Fibroblast of skin of left quadriceps (primary cell): ENCODE data around the gene NEGR1.

Source experiments
- DNase-seq, 2 experiments: peaks; one replicate each; pipeline ENCODE4 v3.0.0-alpha.2; 2013; ENCODE audit warnings: low read depth in 2 of 2

The NEGR1 gene

GRCh38 chr1:71566413-71566812 is 715.9 kb downstream of the NEGR1 start:
- DNase-seq, result no peak

GRCh38 chr1:71565831-71566230 is 716.5 kb downstream of the NEGR1 start:
- DNase-seq, result no peak

- peak in 1 of 2 experiments; percentile 9 for DNase-seq
Observed at GRCh38 chr1:71565262-71565661, 717.1 kb downstream of the NEGR1 start.

- no peak for DNase-seq
Observed at GRCh38 chr1:71562298-71562697, 720.0 kb downstream of the NEGR1 start.

- DNase-seq, result peak; percentile 55 to 62
Observed at GRCh38 chr1:71561729-71562128, 720.6 kb downstream of the NEGR1 start.

- no peak for DNase-seq
Observed at GRCh38 chr1:71561206-71561605, 721.1 kb downstream of the NEGR1 start.

DNA sequence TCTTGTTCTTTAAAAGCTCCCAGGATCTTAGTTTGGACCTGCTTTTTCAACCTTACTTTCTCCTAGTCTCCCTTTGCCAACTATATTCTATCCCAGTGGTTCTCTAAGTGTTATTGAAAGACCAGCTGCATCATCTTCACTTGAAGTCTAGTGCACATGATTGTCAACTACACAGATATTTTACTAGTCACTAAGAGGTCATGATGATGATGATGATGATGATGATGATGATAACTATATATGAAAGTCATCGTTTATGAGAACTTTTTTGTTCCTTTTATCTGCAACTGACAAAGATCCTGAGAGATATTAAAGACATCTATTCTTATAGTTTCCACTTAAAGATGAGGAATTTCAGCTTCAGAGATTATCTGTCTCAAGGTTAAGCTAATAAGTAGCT is 722.5 kb downstream of the NEGR1 start:
- DNase-seq, result no peak

DNA sequence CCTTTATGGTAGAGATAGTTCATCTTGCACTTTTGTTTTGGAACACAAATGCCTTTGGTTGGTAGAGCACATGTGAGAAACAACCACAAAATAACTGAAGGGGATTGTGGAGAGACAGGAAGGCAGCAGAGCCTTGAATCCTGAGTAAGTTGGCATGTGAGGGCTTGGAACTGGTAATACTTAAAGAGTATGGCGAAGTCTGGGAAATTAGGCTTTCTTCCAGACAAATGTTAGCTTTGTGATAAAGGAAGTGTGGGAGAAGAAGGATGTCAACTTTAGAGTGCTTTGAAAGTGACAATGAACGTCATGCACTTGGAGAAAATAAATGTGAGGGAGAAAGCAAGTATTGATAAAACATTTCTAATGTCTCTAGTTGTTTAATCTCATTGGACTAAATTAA is 725.2 kb downstream of the NEGR1 start:
- no peak for DNase-seq

GRCh38 chr1:71548398-71548890 is 733.9 kb downstream of the NEGR1 start:
- DNase-seq, result no peak

DNA sequence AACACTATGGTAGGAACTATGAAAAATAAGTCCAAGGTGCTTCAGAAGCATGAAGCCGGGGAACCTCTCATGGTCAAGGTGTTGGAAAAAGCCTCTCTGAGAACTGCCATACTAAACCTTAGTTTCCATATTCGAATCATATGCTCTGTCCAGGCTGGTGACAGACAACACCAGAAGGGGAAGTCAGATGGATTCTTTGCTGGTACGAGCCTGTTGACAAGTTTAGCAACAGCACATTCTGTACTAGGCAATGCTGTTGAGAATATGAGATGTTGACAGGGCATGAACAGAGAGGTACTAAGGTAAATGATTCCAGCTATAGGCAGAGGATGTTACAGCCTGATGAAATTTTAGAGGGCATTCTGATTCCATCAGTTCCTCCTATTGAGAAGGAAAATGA is 740.2 kb downstream of the NEGR1 start:
- DNase-seq, result no peak

GRCh38 chr1:71533950-71534349 is 748.4 kb downstream of the NEGR1 start:
- DNase-seq, result no peak

DNA sequence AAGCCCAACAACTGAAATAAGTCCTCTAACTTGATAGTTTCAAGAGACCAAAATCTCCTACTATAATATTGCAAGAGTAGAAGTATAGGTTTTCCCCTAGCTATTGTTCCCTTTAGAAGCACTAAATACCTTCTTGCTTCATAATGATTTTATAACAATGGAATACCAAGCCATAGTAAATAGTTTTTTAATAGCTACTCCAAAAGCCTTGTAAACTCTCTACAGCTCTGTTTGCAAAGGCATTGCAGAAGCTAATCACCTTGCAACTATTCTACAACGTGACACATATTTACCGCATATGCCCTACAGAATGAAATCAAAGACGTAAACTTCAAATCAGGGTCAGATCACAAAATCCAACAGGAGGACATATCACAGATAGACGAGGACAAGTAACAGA is 750.0 kb downstream of the NEGR1 start:
- DNase-seq, result no peak

DNA sequence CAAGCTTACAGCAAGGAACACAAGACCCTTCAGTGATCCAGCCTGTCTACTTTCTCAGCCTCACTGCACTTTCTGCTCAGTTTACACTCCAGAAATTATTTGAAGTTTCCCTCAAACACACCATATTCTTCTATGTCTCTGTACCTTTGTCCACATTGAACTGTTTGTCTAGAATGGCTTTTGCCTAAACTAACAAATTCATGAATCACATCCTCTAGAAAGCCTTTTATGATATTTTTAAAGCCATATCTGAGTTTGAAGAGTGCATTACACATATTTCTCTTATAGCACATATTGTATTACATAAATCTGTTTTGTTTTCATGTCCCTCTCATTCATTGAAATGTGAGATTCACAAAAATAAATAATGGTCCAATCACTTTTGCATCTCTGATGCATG is 755.5 kb downstream of the NEGR1 start:
- DNase-seq, result no peak

GRCh38 chr1:71522721-71523120 is 759.6 kb downstream of the NEGR1 start:
- peak; percentile 13 to 18 for DNase-seq

DNA sequence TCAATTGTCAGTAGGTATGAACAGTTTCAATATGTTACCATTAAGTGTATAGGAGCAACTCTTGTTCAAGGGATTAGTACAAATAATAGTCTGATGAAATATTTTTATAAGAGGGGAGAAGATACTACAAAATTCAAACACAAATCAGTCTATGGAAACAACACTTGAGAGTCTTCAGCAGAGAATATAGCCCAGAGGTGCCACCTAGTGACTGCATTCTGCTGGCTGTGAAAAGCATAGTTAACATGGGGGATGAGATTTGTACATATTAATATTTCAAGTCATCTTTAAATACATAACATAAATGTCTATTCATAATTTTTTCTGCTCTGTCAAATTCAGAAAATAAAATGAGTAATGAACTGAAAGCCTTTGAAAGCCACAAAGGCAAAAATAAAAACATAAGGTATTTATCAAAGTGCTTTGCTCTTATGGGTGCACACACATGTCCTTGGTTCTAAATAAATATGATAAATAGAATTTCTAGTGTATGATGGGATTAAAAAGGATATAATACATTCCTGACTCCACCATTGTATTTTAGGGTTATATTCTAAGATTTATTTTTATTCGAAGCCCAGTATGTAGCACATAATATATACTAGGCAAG is 760.6 kb downstream of the NEGR1 start:
- peak; percentile 12 for DNase-seq

- no peak for DNase-seq
Observed at GRCh38 chr1:71511505-71511904, 770.8 kb downstream of the NEGR1 start.

GRCh38 chr1:71510725-71511124 is 771.6 kb downstream of the NEGR1 start:
- no peak for DNase-seq

DNA sequence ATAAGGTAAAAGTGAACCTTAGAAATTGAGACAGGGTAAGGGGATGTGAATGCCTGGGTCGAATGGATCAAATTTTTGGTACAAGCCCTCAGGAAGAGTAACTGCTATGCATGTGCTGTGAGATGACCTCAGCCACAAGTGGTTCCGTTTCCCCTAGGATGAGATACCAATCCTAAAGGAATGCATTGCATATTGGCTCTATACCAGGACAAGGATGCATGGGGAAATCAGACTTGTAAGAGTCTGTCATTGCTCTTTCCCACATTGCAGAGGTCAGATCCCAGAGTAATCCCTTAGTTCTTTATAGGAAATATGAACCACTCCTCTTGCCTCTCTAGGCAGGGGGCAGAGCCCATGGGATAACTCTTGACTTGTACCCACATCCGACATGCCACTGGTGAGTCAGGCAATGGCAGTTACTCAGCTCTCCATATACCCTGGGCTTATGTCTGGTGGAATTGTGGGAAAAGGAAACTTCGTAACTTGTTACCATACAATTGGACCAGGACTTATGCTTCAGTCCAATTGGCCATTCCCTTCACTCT is 773.2 kb downstream of the NEGR1 start:
- DNase-seq, result peak; percentile 14 to 15

DNA sequence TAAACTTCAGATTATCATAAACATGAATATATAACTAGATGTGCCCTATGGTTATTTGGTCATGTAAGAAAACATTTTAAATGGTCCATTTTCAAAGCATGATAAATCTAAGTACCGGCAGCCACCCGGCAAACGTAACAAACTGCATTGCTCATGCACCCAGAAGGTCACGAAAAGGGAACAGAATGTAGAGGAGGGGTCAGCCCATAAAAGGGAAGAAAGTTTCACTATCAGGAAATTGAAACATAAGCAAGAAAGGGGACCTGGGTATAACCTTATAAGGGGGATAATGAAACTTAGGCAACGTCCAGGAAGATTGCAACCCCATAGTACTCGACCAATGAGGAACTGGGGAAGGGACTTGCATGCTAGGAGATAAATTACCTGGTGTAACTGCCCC is 780.3 kb downstream of the NEGR1 start:
- DNase-seq, result no peak

DNA sequence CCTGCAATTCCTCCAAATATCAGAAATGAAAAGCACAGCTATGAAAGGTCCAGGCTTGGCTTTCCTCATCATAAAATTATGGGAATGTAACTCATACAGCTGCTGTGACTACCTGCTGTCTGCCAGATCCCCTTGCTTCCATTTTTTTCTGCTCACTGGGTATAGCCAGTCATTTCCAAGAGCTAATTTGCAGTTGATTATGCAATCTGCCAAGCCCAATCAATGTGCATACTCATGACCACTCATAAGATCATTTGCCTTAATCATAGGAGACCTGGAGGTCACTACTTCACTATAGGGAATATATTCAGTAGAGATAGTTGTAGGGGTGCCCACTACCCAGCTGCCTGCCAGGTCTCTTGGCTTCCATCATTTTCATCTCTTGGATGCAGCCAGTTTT is 783.8 kb downstream of the NEGR1 start:
- no peak for DNase-seq

- no peak for DNase-seq
Observed at GRCh38 chr1:71494163-71494562, 788.2 kb downstream of the NEGR1 start.

DNA sequence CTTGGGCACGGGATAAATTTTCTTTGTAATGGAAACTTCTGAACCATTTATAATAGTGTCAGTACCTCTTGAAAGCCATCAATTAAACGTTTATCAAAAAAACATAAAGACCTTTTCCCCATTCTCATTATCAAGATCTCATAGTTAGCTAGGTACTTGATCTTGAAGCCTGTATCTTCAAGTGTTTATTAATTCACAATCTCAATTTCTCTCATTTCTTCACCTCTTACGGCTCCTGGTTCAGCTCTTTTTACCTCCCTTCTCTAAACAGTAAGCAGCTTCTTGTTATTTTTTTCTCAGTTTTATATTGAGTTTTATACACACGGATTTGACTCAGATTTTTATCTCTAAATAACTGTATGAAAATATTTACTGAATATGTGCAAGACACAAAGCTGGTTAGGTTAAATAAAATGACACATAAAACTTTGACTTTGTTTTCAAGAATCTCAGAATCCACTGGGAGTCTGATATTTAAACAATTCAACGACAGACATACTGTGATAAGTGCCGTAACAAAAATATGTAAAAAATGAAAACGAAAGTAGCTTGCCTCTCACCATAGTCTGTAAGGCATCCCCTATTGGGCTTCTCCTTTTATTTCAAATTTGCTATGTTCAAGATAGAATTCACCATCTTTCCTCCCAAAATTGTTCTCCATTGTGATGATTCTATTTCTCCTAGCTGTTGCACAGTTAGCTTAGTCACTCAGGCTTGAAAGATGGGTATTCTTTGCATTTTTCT is 789.9 kb downstream of the NEGR1 start:
- no peak for DNase-seq

DNA sequence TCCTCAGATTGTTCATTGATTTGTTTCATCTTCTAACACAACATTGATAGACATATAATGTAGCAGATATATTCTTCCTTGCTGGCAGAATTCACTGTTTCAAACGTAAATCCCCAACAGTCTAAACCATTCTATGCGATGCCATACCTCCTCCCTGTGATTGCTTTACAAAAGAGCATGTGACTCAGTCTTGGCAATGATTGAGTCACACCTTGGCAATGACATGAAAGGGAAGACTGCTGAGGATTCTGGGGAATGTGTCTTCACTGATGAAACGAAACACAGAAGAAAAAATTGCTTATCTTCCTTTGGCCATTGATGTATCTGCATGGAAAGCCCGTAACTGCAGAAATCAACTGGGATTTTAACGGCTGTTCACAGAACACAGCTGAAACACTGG is 791.9 kb downstream of the NEGR1 start:
- peak in 1 of 2 experiments; percentile 10 for DNase-seq
